GM18498 (cell line): ENCODE measurements around the gene FAM81B.

ENCODE experiments used
- ATAC-seq: cut with Tn5 transposase; IDR thresholded peaks from one replicate; pipeline ENCODE4 v1.9.1; 2021; ENCODE audit warnings: mild to moderate bottlenecking, moderate library complexity; ENCODE audit not compliant: unreplicated experiment

FAM81B gene

DNA sequence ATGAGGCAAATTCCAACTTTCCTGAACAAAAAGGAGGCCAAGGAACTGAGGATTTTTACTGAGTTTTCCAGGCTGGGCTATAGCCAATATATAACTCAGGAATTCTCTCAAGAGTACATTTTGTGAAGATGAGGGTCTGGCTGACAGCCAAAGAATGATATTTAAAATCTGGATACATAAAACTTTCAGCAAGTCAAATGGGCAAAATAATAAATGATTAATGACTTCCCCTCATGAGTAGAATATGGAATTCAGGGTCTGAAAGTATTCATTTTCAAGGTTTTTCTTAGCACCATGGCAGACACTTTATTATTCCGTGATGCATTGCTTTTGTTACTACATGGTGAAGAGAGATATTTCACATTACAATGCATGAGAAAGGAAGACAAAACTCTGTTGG, 7.8 kb downstream of the FAM81B start:
- ATAC-seq, result no peak

GRCh38 chr5:95401626-95402025, 10.5 kb downstream of the FAM81B start:
- no peak for ATAC-seq

- ATAC-seq, result no peak
These were observed 12.8 kb downstream of the FAM81B start for GRCh38 chr5:95403996-95404395.

- ATAC-seq, result no peak
These were observed 15.4 kb downstream of the FAM81B start for GRCh38 chr5:95406426-95407090.

DNA sequence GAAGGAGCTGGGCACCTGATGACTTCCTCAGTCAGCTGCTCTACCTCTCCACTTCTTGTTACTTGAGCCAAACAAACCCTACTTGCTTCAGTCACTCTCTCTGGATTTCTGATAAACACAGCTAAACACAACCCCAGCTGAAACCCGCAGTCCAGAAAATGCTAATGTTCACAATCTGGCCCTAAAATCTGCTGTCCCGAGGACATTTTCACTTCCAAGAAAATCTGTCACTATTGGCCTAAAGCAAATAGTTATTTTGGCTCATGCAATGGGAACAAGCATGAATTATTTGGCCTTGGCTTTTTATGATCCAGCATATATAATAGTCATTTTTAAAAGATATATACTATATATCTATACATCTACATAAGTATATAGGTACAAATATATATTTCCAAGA, 19.1 kb downstream of the FAM81B start:
- ATAC-seq, result no peak

GRCh38 chr5:95411474-95411873, 20.3 kb downstream of the FAM81B start:
- ATAC-seq, result no peak

- ATAC-seq, result no peak
These were observed 23.3 kb downstream of the FAM81B start for GRCh38 chr5:95414451-95414850.

- no peak for ATAC-seq
These were observed 26.8 kb downstream of the FAM81B start for GRCh38 chr5:95417971-95418370.

GRCh38 chr5:95422838-95423237, 31.7 kb downstream of the FAM81B start:
- no peak for ATAC-seq

GRCh38 chr5:95424016-95424415, 32.9 kb downstream of the FAM81B start:
- peak; percentile 43 for ATAC-seq

- ATAC-seq, result peak; percentile 86
These were observed 33.4 kb downstream of the FAM81B start for GRCh38 chr5:95424526-95424925.

- ATAC-seq, result no peak
These were observed 35.1 kb downstream of the FAM81B start for GRCh38 chr5:95426227-95426626.

GRCh38 chr5:95432779-95433178, 41.6 kb downstream of the FAM81B start:
- ATAC-seq, result no peak

DNA sequence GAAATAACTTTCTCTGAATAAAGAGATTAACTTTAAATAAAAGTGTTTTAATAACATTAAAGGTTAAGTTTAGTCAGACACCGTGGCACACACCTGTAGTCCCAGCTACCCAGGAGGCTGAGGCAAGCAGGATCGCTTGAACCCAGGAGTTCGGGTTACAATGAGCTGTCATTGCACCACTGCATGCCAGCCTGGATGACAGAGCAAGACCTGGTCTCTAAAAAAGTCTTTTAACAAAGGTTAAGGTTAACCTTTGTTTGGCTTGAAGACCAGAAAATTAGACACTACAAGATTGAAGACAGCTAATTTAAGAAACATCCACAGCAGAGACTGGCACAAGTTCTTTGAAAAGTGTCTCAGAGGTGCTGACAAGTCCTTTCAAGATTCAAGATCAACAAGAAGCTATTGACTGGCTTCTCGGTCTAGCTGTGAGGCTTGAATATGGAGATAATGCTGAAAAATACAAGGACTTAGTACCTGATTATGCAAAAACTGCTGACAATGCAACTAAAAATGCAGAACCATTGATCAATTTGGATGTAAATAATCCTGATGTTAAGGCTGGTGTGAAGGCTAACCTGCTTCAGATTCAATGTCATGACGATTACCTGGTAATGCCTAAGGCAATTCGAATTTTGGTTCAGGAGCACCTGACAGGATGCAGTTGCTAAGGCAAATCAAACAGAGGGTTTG, 48.8 kb downstream of the FAM81B start:
- no peak for ATAC-seq

- no peak for ATAC-seq
These were observed 49.7 kb downstream of the FAM81B start for GRCh38 chr5:95440825-95441224.

- no peak for ATAC-seq
These were observed 50.5 kb downstream of the FAM81B start for GRCh38 chr5:95441636-95442035.

DNA sequence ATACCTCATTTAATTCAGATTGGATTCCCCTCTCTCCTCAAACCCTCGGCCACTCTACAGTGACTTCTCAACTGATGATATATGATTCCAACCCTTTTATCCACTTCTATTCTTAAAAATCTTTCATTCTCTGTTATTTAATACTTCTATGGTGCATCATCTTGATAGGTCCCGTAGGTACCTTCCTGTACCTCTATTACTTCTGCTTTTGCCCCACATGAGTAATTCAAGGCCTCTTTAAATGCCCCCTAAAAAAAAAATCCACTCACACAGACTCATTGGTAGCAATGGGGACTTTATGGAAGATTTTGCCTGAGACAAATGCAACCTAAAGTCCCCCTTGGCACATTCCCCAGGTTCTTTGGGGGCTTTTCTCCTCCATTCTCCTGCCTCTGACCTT, 54.3 kb downstream of the FAM81B start:
- no peak for ATAC-seq

DNA sequence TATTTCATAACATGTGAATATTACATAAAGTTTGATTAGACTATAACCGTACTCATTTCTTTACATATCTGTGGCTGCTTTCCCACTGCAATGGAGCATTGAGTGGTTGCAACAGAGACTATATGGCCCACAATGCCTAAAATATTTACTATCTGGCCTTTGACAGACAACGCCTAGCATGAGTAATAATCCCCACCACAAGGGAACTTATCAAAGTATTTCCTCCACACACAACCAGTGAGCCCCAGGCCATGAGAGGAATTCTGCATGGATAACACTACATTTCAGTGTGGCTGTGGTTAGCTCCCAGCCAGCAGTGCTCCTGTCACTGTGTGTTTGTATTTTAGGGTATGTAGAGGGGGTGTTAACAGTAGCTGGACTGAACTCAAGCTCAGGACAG, 54.8 kb downstream of the FAM81B start:
- no peak for ATAC-seq

- no peak for ATAC-seq
These were observed 55.5 kb downstream of the FAM81B start for GRCh38 chr5:95446560-95447221.

DNA sequence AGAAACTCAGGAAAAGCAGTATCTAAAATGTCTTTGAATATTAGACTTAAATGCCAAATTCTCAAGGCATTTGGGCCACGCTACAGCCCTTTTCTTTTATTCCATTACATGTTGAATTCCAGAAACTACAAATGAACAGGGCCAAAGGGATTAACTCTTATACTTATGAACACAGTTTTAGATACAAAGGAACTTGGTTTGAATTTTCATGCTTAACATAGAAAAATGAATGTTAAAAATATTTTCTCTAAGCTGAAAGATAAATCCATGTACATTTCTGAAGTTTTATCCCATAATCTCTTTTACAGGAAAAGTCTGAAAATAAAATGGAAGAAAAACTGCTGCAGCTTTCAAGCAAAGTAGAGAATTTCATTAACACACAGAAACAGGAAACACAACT, 56.8 kb downstream of the FAM81B start:
- no peak for ATAC-seq

DNA sequence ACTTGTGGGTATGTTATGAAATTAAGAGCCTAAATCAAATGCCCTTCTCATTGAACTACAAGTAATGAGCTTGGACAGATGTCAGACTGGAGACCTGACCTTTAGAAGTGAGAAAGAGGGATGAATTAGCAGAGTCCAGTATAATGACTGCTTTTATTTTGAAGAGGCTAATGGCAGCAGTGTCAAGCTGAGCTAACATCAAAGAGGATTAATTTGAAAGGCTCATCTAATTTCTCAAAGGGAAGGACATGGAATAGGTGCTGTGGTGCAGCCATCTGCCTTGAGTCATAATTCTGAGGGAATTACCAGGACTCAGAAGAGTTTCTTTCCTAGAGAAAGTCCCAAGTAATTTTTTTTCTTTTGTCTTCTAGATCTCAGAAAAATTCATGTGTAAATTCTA, 57.6 kb downstream of the FAM81B start:
- no peak for ATAC-seq

GRCh38 chr5:95449460-95449859, 58.3 kb downstream of the FAM81B start:
- ATAC-seq, result no peak
